GM19099 (cell line): Measurements from ENCODE around the gene SLC7A11.

Source experiments
- POLR2A ChIP-seq: IDR thresholded peaks from 3 replicates; pipeline ENCODE4 v1.6.1; 2011; ENCODE audit warnings: low read depth; ENCODE audit not compliant: insufficient read length; ENCODE audit errors: extremely low read depth

SLC7A11 gene

DNA sequence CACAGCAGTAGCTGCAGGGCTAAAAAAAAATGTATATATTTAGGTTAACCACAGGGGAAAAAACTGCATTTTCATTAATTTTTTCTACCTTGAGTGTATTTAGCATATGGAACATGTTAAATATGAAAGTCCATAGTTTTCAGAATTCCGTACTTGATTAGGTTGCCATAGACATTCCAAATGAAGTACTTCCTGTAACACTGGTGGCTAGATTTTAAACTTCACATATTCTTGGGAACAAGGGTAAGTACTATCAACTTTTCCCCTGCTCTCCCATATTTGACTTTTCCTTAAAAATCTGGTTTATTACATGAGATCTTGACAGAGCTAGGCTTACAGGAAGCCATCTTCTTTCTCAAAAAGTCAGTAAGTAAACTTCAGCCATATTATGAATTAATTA, 9.8 kb downstream of the SLC7A11 start:
- no peak for TF ChIP-seq POLR2A

DNA sequence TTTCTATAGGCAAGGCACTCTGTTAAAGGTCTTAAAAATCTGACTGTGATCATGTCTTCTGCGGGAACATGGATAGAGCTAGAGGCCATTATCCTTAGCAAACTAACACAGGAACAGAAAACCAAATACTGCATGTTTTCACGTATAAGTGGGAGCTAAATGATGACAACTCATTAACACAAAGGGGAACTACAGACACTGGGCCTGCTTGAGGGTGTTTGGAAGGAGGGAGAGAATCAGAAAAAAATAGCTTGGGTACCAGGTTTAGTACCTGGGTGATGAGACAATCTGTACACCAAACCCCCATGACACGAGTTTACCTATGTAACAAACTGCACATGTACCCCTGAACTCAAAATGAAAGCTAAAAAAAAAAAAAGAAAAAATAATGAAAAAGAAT, 12.1 kb downstream of the SLC7A11 start:
- TF ChIP-seq POLR2A = no peak

GRCh38 chr4:138229160-138229559, 13.0 kb downstream of the SLC7A11 start:
- no peak for TF ChIP-seq POLR2A

DNA sequence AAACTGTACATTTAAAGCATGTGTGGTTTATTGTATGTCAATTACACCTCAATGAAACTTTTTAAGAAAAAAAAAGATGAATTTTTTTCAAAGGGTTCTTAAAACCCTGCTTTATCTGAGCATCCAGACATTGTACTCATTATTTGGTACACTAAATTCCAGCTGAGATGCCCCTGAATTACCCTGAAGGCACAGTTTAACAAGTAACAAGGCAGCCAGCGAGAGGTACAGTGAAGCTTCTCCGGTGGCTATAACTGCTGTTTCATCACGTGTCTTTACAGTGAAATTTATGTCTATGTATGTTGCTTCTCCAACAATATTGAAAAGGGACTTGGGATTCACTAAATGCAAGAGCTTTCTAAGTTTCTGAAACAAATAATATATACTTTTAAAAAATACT, 15.8 kb downstream of the SLC7A11 start:
- TF ChIP-seq POLR2A = no peak

- TF ChIP-seq POLR2A = no peak
Measured at GRCh38 chr4:138225477-138225876, 16.7 kb downstream of the SLC7A11 start.

- TF ChIP-seq POLR2A = no peak
Measured at GRCh38 chr4:138224614-138225013, 17.5 kb downstream of the SLC7A11 start.

DNA sequence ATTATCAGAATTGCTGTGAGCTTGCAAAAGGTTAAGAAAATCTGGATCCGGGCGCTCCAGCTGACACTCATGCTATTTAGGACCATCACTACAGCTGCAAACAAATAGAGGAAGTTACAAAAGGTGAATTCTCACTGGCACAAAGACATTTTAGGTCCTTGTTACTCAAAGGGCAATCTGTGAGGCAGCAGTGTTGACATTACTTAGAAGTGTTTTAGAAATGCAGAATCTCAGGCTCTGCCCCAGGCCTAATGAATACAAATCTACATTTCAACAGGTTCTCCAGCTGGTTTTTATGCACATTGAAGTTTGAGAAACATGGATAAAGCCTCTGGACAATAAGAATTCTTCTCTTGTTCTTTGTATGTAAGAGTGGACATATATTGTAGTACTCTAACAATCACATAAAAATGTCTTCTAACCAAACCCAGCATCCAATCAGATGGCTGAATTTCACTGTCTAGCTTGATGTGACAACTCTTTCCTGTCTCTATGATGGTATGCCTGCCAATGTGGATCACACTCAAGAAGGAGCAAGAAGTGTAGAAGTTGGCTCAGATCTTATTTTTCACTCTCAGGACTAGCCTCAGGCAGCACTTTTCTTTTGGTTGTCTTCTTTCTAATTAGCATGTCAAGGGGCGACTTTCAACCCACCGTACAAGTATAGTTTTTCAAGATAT, 18.8 kb downstream of the SLC7A11 start:
- TF ChIP-seq POLR2A = no peak

GRCh38 chr4:138222046-138222445, 20.1 kb downstream of the SLC7A11 start:
- no peak for TF ChIP-seq POLR2A

DNA sequence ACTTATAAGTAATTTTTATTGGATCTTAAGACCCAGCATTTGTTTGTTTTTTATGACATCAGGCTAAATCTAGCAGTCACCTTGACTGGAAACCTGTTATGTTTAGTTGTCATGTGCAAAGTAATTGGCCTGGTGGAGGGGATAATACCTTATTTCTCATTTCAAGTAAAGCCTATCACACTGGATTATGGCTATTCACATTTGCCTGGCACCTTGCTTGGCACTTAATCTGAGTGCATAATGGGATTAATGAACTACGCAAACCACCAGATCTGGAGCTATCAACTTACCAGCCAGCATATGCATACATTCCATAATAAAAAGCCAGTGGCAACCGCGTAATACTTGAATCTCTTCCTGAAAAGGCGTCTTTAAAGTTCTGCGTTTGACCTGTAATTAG, 23.2 kb downstream of the SLC7A11 start:
- TF ChIP-seq POLR2A = no peak

- TF ChIP-seq POLR2A = no peak
Measured at GRCh38 chr4:138217567-138217966, 24.6 kb downstream of the SLC7A11 start.

GRCh38 chr4:138216272-138216867, 25.8 kb downstream of the SLC7A11 start:
- no peak for TF ChIP-seq POLR2A

DNA sequence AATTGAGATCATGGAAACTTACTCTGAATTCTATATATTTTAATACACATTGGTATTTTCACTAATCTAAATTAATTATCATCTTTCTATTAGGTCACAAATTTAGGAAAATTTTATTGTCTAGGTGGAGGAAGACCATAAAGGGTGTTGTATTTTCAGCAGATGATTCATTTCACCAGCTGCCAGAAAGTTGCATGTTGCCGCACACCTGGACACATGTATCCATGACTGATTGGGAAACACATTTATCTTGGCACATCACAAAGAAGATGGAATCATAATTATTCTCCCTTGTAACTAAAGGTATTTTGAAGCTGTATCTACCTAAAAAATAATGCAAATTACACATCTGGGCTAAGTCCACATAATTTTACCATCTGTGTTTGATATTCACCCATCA, 33.1 kb downstream of the SLC7A11 start:
- no peak for TF ChIP-seq POLR2A

DNA sequence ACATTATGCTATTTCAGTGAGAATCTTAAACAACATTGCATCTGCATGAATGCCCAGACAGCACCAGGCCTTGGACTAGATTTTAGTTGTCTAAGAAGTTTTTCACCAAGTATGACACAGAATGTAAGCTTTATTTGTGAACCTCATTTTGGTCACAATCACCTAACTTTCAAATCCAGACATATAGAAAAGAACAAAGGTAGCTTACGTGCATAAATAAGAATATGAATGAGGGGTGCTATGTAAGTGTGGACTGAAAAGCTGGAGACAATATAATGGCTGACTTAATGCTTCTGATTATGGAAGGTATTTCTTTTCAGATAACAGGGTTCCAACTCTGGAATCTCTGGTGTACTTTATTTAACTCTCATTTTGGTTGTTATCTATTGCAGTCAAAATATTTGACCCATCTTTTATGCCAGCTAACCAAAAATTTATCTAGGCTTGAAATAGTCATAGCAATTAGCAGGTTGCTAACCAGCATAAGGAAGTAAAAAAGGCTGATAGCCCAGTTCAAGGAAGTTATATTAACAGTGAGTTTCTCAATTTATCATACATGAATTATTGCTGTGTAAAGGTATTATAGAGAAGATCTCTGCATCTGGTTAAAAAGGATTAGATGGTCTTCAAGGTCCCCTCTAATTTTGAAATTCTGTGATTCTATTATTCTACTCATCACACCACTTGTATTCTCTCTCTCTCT, 36.5 kb downstream of the SLC7A11 start:
- no peak for TF ChIP-seq POLR2A

GRCh38 chr4:138204507-138204906, 37.6 kb downstream of the SLC7A11 start:
- TF ChIP-seq POLR2A = no peak

DNA sequence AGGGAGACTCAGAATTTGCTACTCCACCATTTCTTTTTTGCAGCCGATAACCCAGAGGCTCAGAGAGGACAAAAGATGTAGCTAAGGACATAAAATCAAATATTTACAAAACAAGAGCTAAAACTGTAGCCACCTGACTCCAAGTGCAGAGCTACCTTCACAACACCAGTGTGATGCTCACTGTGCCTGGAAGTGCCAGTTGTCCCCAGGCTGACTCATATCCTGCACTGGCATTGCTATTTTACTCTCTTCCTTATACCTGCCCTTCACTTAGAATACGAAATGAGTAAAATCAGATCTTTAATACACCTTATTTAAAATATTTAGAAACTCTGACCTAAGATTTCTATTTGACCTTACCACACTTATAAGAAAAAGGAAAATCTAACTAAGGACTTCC, 39.5 kb downstream of the SLC7A11 start:
- TF ChIP-seq POLR2A = no peak

- TF ChIP-seq POLR2A = no peak
Measured at GRCh38 chr4:138200236-138200590, 41.9 kb downstream of the SLC7A11 start.
